ENCODE results near the gene SUPT6H.

The SUPT6H gene

DNA sequence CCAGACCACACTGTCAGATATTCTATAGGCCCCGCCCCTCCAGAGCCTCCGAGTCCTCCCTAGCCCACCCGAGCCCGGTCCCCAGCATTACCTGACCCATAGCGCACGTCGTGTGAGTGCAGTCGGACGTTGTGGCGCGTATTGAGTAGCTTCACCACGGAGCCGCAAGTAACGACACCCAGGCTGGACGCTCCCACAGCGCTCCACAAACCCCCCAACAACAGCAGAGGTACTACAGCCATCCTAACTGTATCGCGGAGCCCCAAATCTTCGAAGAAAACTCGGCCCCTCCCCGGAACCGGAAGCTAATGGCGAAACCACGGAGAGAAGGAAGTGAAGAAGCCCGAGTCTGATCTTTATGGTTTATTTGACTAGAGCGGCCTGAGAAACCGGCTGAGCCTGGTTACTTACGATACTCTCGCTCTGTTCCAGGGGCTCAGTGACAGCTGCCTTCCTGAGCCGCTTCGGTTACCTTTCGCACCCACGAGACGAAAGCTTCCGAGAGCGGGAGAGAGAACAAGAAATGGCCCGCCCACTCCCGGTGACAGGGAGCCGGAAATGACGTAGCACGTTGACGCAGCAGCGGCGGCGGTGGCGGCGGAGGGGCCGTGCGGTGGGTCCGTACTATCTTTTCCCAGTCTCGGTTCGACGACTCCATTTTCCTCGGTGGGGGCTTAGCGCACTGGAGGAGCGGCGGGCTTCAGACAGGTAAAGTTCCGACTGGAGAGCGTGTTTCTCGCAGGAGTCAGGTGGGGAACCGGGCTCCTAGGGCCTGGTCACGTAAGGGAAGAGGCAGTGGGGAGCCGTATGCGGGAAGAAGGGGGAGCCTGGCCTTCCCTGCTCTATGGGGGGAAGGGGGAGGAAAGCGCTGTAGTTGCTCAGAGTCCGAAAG, at the start of gene SUPT6H, which contains the start of gene SDF2:
TSS of gene SUPT6H (plus strand) at position 571 of the 892 bp plus-strand sequence. CDS start 11,197 bp downstream, outside the sequence.
TSS of gene SDF2 (minus strand) at position 272 of the 892 bp plus-strand sequence. CDS start at position 242, 30 bp downstream.
- FAIRE-seq: no peak

DNA sequence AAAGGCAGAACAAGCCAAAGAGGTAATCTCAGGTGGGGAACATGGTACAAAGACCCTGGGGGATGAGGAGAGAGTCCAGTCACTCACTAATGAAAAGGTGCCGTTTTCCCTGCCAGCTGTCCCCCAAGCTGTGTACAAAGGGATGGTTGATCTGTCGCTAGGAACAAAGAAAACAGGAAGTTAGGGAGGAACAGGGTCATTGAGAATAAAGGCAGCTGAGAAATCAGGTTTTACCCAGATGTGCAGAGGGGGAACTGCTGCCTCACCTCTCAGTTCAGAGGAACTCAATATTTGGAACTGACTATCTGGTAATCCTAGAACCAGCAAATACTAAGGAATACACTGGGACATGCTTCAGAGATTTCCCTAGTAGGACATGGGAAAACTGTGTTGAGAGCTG, 49.5 kb upstream of the SUPT6H start:
- no peak for FAIRE-seq

DNA sequence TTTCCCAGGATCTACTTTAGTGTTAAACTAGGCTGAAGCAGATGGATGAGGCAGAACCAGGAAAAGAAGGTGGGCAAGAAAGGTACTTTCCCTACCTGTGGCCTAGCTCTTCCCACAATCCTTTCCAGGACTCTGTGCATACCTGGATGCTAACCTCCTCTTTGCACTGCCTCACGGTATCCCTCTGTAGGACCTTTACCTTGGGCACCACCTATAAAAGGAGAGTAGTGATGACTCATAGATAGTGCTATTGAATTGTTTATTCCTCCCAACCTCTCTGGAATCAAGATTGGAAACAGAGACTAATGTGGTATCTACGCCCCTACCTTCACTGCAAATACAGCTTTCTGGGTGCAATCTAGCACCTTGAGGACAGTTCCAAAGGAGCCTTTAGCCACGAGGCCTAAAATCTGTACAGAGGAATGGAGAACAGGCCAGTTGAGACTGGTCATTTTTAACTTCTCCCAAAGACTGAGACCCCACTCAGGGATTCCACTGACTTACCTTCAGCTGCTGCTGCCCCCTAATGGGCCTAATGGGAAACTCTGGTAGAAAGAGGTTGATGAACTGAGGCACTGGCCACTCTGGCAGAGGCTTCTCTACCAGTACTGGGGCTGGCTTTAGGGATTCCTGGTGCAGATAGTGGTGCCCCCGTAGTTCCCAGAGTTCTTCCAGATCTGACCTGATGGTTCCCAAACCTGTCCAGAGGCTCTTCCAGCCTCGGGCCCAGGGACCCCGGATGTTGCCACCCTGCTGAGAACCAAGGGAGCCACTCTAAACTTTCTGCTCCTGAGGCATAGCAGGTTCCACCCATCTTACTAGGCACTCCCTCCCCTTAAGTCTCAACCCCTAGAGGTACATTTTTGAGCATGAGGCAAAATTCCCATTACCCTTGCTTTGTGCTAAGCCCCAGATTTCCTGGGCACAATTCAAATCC, 48.8 kb upstream of the SUPT6H start:
- FAIRE-seq: no peak

DNA sequence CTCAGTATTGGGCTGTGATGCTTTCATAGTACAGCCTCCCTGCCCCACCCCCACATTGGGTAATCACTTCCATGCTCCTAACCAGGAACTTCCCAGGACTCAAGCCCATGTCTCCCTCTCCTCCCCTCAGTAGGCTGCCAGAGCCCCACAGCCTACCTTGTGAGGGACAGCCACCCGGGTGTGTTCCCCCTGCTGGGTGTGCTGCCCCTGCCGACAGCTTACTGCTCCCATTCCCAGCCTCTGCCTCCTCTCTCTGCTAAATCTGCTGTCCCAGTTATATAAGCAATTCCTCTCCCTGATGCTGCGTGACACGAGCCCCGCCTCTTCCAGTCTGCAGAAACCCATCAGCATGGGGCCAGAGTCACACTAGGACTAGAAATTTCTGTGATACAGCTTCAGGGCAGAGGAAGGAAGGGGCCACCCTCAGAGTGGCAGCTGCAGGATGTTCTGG, 48.0 kb upstream of the SUPT6H start, which contains the start of gene RSKR:
TSS of gene RSKR (minus strand) at position 255 of the 451 bp plus-strand sequence. CDS start at position 231, 24 bp downstream.
- FAIRE-seq: no peak

DNA sequence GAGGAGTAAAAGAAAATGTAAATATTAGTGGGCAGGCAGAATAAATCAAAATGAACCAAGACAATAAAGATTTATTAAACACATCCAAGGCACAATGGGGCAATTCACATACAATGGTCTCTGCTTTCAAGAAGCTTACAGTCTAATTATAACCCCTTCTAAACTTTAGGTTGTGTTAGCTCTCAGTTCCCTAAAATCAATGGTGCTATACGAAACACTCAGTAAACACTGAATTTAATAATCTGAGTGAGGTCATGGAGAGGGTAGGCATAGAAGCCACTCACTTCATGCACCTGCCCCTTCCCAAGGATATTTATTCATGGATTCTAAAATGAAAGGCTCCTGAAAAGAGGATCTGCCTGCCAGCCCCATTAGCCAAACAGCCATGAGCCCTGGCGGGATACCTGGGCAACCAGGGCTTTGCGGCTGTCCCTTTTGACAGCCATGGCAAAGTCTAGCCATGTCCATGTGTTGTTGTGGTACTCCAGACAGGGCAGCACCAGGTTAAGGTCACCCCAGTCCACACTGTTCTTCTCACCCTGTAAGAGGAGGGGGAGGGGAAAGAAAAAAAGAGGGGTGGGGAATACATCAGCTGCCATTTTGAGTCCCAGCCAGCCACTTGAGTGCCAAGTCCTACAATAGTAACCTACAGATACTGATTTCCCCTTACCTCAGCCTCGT, 46.6 kb upstream of the SUPT6H start:
- FAIRE-seq: no peak

DNA sequence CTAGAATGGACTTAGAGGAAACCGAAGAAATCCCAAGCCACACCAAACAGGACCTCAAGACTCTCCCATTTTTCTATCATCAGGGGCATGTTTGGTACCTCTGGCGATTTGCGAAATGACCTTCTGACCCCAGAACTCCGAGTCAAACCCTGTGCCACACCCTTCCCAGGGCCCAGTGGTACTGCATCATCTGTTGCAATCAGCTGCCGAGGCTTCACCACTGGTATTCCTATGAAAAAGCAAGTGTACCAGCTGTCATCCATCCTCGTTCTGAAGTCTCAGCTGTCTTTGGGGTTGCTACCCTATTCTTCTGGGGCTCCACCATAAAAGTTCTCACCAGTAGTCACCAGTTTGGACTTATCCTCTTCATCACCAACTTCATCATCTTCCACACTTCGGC, 45.7 kb upstream of the SUPT6H start:
- no peak for FAIRE-seq

DNA sequence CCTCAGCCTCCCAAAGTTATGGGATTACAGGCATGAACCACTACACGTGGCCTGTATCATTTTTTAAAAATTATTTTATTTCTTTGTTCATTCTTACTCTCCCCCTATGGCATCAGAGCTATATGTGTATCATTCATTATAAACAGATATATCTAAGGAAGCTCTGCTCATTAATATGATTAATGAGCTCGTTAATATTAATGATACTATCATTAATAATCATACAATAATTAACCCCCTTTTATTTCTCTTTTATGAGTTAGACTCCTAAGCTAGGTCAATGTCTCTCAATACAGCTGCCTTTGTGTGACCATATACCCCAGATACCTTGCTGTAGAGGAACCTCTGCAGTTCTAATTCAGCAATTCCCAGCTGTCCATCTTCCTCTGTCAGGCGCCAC, 43.5 kb upstream of the SUPT6H start:
- no peak for FAIRE-seq

DNA sequence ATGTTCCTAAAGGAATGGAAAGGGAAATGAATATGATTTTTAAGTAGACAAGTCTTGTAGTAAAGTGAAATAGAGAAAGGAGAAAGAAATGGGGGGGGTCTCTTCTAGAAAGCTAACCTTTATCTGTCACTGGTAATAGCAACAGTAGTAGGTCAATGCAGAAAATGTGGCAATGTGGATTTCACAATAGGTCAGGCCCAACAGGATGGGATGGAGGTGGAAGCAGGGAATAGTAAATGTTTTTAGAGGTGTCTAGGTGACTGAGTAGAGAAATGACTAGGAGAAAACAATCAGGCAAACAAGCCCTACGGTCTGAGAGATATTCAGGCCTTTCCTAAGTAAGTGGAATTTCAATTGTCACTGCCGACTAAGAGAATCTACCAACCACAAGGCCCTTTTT, 42.0 kb upstream of the SUPT6H start:
- no peak for FAIRE-seq

DNA sequence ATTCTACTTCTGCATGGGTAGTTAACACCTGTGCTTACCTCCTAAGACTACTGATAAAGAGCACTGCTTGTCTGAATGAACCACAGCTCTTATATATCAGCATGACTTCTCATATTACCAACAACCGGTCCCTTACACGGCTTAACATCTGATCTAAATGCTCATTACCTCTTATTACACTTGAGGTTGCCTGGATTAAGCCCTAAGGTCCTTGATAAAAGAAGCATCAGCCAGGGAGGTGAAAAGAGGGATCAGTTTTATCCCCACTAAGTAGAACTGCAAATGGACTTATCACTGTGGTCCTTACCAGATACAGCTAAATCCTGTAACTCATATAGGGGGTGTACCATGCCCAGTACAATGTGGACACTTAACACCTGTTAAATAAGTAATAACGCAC, 39.8 kb upstream of the SUPT6H start:
- FAIRE-seq: no peak

DNA sequence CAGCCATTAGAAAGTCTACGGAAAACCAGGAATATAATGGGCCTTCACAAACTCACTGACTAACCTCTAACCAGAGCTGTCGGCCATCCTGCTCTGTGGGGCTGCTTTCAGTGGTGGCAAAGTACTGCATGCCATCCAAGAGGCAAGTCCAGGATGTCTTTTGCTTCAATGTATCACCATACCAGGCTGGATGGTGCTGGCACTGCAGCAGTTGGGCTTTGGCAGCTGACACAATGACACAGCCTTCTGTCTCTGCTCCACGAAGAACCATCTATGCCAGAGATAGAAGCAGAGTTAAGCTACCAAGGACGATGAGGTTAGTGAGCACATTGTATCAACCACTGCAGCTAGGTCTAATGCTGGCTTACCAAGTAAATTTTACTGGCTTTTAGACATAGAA, 38.3 kb upstream of the SUPT6H start:
- FAIRE-seq: no peak

DNA sequence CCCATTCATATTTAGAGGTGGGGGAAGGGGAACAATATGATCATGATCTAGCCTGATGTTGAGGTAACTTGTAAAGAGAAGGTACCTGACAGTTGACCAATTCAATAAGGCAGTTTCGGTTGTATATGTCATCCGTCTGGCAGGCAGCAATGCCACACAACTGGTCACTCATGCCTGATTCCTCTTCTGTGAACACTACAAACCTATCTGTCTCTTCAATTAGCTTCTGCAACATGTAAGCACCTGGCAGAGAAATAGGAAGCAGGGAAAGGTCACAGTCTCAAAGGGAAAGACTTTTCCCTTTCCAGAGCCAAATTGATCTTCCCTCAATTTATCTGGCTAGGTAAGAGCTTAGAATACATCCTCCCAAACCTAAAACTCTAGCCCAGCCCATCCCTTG, 37.9 kb upstream of the SUPT6H start:
- FAIRE-seq: no peak

DNA sequence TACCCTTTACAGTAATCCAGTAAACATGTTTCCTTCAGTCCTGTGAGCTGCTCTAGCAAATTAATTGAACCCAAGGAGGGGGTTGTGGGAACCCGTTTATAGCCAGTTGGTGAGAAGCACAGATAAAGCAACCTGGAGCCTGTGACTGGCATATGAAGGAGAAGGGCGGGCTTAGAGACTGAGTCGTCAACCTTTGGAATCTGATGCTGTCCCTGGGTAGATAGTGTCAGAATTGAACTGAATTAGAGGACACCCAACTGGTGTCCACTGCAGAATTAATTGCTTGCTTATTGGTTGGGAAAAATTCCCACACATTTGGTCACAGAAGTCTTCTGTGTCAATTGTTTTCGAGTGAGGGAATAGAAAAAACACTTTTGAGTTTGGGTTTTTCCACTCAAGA, 35.2 kb upstream of the SUPT6H start:
- FAIRE-seq: no peak

DNA sequence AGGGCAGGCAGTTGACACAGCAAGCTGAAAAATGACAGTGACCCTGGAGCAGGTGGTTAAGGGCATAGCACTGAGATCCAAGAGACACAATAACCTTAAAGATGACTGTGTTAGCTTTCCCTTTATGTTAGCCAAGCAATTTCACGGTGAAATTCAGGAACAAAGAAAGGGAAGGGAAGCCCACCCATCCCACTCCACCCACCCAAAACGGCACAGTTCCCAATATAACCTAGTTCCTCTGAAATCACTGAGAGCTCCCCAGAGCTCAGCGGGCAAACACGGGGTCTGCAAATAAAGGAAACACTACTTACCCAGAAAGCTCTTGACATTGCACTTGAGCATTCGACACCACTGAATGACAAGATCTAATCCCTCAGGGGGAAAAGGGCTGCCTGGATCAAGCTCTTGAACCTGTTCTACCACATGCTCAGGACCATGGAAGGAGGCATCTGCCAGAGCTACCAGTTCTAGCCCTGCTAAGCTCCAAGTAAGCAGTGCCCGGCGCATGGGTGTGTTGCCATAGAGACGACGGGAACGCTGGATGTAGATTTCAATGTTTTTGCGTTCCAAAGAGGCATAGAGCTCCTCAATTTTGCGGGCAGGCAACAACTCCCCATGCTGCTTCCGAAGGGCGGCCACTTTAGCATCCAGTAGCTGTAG, 27.7 kb upstream of the SUPT6H start:
- FAIRE-seq: no peak

DNA sequence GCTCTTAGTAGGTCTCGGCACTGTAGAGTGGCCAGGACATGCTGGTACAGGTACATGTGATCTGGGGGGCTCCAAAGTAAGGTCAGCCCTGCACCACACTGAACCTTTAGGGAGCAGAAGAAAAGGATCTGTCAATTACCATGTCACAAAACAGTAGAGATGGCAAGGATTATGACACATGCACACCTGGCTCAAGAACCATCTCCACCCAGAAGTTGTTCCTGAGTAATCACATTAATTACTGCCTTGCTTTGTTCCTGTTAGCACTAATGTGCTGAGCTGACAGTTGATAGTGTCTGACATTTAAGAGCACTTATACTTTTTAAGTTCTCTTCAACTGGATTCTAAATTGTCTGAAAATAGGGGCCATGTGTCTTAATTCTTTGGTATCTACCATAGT, 26.5 kb upstream of the SUPT6H start:
- FAIRE-seq: no peak

DNA sequence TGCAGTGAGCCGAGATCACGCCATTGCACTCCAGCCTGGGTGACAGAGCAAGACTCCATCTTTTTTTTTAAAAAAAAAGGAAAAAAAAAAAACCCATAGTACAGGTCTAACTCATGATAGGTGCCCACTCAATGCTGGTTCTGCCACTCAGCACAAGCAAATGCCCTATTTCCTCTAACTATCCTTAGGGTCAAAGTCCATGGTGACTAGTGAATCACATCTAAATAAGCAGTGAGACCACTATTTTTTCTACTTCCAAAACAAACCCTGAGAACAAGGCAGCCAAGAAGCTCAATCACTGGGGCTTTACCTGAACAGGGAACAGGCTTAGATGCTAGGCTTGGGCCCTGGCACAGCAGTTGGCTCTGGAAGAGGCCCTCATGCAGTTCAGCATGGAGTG, 20.4 kb upstream of the SUPT6H start:
- FAIRE-seq: no peak

DNA sequence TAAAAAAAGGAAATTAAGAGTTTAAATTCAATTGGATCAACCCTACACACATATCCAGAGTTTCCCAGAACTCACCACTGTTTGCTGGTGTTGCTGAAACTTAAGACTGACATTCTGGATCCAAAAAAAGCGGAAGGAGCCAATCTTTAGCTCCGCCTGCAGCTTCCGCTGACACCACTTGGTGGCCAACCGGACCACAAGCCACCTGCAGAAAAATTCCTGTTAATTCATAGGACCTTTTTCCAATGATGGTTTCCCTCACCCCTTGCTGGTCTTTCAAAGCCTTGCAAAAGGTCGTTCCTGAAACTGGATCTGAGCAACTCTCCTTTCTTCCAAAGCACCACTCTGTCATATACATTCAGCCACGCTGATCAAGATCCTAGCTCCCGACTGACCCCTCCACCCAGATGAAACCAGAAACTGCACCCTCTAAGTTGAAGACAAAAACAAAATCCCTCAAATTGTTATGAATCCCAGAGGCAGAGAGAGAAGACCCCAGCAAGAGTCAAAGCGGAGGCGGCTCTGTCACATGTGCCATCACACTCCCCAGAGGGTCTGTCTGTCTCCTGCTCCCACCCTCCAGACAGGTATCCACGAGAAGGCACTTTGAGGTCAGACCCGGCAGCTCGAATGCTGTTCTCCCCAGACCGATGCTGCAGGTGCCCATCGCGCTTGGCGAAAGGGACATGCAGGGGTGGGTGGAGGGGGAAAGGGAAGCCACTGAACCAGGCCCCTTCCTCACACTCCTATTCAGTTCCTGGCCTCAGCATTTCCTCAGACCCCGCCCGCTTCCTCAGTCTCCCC, 17.8 kb upstream of the SUPT6H start:
- FAIRE-seq: no peak

DNA sequence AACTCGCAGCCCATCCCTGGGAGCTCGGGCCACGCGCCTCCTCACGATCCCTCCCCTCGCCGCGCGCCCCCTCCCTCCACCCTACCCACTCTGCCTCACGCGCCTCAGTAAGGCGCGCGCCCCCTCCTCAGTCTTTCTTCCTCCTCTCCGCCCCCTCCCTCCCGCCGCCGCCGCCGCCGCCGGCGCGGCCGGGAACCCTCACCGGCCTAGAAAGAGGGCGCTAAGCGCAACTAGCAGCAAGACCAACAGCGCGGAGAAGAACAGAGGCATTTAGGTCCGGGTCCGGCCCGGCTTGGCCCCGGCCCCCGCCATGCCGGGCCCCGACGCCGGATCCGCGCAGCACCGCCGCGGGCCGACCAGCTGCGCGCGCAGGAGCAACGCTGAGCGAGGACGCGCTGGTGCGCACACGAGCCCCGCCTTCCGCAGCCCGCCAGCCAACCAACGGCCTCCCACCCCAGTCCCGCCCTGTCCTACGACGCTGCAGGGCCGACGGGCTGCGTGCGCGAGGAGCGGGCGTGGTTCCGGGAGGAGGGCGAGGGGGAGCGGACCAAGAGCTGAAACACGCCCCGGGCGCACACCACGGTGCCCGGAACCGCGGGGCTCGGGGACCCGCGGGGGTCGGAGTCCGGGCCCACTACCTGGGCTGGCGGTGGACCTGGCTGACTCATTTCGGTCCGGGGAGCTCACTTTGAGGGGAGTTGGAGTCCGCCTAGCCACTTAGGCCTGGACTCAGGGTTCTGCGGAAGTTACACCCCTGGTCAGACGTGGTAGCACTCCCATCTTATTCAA, 17.0 kb upstream of the SUPT6H start, which contains the start of gene BLTP2:
TSS of gene BLTP2 (minus strand) at position 372 of the 789 bp plus-strand sequence. CDS start at position 270, 102 bp downstream.
- no peak for FAIRE-seq

DNA sequence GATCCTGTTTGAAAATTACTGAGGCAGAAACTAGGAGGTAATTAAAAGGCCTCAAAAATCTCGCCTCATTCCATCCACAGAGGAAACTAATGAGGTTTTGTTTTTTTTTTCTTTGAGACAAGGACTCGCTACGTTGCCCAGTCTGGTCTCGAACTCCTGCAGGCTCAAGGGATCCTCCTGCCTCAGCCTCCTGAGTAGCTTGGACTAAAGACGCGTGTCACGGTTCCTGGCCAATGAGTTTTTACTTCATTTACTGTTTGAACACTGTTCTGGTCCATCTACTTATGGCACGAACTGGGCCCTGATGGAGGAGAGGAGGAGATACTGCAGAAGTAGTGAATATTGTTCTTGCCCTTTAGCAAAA, 16.4 kb upstream of the SUPT6H start:
- FAIRE-seq: no peak

DNA sequence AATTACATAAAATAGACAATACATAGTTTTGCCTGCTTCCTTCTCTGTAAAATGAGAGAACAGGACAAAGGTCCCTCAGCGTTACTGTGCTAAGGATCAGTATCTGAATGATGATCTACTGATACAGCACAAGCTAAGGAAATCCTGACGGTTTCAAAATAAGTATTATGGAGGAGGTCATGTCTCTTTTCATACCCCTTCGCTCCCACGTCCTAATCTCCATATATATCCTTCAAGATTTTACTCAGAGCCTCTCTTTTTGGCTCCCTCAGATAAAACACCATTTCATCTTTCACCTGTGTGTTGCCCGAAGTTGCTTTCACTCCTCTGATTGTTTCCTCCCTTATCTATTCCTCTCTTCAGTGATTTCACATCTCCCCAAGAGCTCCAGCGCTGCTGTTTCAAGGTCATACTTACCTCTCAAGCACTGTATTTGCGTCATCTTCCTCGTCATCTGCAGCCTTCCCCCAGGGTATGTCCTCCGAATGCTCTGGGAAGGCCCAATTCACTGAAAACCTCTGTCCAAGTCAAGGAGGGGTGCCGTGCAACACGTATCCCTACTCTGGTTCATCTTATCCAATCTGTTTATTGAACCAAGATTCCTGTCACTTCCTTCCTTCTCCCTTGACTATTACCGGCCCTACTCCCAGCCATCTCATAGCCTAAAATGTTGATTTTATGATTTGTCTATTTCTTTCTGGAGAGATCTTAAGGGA, 15.8 kb upstream of the SUPT6H start:
- FAIRE-seq: no peak

DNA sequence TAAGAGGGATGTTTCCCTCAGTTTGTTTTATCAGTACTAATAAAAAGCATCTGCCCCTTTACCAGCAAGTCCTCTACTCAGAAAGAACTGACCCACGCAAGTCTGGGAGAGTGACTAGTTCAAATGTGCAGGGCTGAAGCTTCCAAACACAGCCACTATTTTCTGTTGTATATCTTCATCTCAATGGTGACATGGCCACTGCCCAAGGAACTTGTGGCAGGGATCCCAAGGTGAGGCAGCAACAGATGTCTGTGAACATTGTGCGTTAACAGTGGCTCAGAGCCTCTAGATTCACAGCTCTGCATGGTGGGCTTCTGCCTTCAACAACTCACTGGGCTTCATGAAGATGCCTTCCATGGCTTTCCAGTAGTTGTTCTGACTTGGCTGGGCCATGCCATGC, 13.3 kb upstream of the SUPT6H start:
- no peak for FAIRE-seq
